AG08395 (cell line): Measurements from ENCODE around the gene UBTD1.

Source experiments
- DNase-seq: peaks from one replicate; pipeline ENCODE4 v3.0.0; 2012; ENCODE audit warnings: mixed read lengths, low spot score

Gene UBTD1

GRCh38 chr10:97483506-97483905, 15.2 kb upstream of the UBTD1 start:
- DNase-seq, result no peak

DNA sequence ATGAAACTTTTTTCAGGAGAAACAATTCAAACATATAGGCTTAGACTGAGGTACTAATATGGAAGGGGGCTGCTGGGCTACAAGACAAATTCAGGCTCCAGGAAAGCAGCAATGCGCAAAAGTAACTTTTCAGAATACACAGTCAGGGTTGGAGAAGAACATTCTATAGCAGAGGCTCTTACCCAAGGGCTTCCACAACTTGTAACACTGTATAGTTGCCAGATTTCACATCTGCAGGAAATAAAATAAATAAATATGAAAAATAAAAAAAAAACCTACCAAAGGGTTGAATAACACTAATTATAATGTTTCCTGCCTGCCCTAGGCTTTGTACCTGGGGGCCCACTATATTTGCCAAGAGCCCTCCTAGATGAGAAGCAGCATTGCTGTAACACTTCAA, 14.8 kb upstream of the UBTD1 start:
- DNase-seq, result no peak

DNA sequence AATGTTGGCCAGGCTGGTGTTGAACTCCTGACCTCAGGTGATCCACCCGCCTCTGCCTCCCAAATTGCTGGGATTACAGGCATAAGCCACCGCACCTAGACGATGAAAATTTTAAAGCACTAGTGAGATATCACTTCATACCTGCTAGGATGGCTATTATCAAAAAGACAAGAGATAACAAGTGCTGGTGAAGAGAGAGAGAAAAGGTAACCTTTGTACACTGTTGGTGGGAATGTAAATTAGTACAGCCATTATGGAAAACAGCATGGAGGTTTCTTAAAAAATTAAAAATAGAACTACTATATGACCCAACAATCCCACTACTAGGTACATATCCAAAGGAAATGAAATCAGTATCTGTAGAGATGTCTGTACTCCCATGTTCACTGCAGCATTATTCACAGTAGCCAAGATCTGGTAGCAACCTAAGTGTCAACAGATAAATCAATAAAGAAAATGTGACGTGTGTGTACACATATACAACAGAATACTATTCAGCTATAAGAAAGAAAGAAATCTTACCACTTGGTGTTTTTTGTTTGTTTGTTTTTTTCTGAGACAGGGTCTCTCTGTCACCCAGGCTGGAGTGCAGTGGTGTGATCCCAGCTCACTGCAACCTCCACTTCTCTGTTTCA, 13.0 kb upstream of the UBTD1 start:
- no peak for DNase-seq

DNA sequence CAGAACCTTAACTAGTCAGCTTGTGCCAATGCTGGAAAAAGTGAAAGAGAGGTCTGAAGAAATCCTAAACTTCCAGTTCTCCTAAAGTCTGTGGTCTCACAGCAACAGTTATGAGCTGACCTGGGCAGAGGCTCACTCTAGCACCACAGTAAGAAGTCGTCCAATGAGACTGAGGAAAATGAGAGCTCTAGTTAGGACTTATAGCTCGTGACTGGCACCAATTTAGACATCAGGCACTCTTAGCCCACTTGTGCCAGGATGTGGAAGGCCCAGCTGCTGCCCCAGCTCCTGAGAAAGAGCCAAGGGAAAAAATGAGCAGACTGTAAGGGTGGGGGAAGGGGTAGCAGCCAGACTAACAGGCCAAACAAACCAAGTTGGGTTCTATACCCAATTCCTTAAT, 8.1 kb upstream of the UBTD1 start:
- no peak for DNase-seq

DNA sequence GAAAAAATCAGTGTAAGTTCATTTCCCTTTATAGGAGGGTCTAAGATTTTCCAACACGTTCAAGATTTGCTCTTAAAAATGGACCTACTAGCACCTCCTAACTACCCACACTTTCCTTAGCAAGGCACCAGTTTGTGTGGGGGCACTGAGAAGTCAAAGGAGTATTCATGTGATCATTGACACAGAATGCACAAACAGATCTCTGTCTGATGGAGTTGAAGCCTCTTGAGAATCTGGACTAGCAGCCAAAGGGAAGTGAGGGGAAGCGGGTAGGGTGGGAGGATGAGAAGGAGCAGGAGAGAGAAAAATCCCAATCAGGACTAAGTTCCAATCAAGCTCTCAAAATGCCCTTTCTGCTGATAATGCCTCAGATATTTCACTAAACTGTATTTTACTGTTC, 4.6 kb upstream of the UBTD1 start:
- no peak for DNase-seq

DNA sequence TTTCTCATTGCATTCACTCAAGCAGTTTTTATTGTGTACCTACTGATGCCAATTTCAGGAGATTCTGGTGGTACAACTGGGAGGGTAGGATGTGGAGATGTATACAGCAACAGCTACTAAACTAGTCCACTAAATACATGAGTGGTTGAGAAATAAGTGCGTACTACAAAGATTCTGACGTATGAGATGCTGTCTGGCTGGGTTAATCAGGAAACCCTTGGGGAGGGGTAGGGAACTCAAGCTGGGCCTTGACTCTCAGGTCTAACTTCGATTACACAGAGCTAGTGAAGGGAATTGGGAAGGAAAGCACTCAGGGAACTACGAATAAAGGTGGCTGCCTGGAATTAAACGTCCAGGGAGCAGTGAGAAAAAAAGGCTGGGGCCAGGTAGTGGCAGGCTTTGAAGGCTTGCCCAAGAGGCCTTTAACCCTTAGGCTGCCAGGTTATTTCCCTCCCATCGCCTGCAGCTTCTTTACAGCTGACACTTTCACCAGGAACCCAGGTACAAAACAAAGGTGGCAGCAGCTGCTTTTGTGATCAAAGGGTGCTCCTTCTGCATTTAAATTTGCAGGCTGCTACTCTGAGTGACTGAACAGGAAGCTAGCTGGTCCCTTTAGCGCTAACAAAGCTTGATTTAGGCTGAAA, 3.7 kb upstream of the UBTD1 start:
- no peak for DNase-seq

GRCh38 chr10:97497572-97498075, 1.1 kb upstream of the UBTD1 start:
- peak; percentile 84 for DNase-seq

GRCh38 chr10:97498076-97498840, 466 bp upstream of the UBTD1 start, which contains the start of gene MMS19:
Gene MMS19, minus strand, starts transcription at chr10:97498422. Its CDS starts 38 bp downstream, at chr10:97498384.
- DNase-seq, result peak; percentile 100

DNA sequence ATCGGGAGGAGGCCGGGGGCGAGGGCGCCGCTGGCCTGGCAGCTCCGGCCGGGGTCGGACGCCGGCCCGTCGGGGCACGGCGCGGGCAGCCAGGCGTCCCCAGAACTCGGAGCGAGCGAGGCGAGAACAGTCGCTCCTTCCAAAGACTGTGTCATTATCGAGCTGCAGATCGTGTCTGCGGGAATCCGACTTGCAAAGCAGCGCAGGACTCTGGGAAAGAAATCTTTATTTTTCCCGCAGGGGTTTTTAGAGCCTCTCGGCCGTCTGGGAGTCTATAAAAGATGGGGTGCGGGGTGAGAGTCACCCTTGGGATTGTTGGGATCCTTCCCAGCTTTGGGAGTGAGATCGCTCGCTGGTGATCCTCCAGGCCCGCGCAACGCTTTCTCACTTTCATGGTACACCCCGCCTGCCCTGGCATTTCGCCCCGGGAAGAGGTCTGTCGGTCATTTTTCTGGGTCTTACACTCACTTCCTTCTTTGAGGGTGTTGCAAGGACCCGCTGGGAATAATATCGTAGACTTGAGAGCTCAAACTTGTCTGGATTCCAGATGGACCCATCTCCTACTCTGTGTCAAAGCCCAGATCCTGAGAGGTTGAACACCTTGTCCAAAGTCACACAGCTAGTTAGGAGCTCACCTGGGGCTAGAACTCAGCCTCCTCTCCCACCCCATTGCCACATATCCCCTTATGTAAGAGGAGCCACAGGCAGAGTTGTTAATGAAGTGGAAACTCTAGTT, 1.0 kb downstream of the UBTD1 start:
- peak; percentile 56 for DNase-seq

- DNase-seq, result no peak
Observed at GRCh38 chr10:97500297-97500575, 1.5 kb downstream of the UBTD1 start.

DNA sequence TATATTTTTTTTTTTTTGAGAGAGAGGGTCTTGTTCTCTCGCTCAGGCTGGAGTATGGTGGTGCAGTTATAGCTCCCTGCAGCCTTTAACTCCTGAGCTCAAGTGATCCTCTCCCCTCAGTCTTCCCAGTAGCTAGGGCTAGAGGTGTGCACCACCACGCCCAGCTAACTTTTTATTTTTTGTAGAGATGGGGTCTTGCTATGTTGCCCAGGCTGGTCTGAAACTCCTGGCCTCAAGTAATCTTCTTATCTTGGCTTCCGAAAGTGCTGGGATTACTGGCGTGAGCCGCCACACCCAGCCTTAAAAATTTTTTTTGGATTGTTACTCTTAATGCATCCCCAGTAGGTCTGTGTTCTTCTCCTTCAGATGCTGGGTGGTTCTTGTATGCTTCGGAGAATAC, 4.2 kb downstream of the UBTD1 start:
- no peak for DNase-seq

GRCh38 chr10:97503406-97503805, 4.7 kb downstream of the UBTD1 start:
- no peak for DNase-seq

DNA sequence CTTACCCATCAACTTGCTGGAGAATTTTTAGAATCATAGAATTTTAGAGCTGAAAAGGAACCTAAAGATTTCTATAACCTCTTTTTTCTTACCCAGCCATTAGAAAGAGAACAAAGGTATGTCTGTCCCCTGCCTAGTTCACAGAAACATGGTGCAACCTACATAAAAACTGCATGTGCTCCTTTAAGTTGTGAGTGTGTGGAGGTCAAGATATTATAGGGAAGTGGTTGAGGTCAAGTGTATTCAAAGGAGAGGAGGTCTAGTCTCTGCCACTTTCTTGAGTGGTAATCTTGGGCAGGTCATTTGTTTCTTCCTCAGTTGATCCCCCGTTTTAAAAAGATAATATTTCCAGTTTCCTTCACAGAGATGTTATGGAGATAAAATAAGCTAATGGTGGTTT, 6.4 kb downstream of the UBTD1 start:
- DNase-seq, result no peak

DNA sequence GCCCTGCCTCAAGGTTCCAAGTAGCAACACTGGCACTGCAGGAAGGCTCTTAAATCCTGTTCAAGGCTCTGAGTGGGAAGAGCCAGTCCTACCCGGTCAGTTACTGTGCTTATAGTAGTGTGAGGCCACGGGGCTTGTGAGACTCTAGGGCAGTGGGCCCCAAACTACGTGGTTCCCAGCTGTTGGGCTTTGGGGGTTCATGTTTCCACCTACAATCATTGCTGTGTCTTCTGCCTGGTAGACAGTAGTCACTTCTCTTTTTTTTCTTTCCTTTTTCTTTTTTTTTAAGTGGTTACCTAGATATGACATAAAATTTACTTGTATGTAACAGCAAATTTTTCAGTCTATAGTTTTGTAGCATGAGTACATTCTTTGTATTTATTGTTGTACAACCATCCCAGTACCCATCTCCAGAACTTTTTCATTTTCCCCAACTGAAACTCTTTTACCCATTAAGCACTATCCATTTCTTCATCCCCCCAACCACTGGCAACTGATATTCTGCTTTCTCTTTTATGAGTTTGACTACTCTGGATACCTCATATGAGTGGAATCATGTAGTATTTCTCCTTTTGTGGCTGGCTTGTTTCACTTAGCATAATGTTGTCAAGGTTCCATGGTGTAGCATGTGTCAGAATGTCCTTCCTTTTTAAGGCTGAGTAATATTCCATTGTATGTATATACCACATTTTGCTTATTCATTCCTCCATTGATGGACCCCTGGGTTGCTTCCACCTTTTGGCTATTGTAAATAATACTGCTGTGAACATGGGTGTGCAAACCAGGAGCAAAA, 7.7 kb downstream of the UBTD1 start:
- DNase-seq, result no peak

- DNase-seq, result peak; percentile 68
Observed at GRCh38 chr10:97508342-97508741, 9.6 kb downstream of the UBTD1 start.

DNA sequence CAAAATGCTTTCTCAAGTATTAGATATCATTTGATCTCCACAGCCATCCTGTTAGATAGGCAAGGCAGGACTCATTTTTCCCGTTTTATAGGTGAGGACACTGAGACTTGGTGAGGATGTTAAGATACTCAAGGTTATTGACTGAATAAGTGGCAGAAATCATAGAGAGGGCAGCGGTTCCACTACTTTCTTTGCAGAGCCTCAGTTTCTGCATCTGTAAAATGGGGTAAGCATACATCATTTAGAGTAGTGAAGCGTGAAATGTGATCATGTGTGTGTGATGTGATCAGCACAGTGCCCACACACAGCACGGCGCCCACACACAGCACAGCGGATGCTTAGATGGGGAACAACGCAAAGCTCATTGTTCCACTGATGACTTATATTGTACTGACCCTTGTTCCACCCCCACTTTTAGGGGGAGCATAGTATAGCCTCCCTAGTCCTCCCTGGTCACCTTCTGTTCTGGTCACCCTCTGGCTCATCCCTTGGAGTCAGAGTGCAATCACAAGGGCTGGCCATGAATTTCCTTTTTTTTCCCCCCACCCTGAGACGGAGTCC, 10.5 kb downstream of the UBTD1 start:
- no peak for DNase-seq

GRCh38 chr10:97510686-97511085, 12.0 kb downstream of the UBTD1 start:
- DNase-seq, result no peak

- DNase-seq, result no peak
Observed at GRCh38 chr10:97511711-97512440, 13.2 kb downstream of the UBTD1 start.

DNA sequence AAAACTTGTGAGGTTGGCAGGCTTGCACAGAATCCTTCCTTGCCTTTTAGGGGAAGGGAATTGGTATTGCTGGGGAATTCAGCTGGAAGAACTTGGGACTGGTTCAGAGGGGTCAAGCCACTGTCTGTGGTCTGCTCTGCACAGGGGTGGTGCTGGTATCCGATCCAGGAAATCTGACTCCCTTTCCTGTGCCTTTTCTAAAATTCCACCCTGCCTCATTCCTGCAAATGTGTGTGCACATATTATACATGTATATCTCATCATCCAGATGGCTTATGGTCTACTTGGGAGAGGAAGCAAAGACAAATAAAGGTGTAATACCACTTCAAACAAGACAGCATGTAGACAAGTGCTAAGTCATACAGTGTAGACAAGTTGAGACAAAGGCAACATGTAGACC, 14.3 kb downstream of the UBTD1 start:
- DNase-seq, result no peak

- DNase-seq, result no peak
Observed at GRCh38 chr10:97514344-97514743, 15.6 kb downstream of the UBTD1 start.
